ENCODE results near the gene PHACTR4. TPM values are rescaled to one million over a fixed set of nuclear protein-coding genes. Genes with fewer than 3 reads are reported as not detected.
A peak's percentile ranks its signal among the peaks of the same experiment; 100 is the strongest.
"Not testable (repeated sequence)": the region's sequence is repeated elsewhere in the genome, so short reads cannot be mapped to it uniquely, and the experiment has no call there.

Gene PHACTR4
- total RNA-seq, 1 donor from 2014 or later, result 80.8 TPM

GRCh38 chr1:28374297-28374696 is 4.8 kb downstream of the PHACTR4 start:
- Mint-ChIP-seq H3K9me3 (no peaks in the 10 kb centered on the region), H3K4me3 (peak overlapping the region; percentile 43), H3K4me1 (peaks cover 33% of the 10 kb centered on the region), H3K36me3 (ENCODE audit: low read depth) (peaks cover 14% of the 10 kb centered on the region), H3K27me3 (ENCODE audit: low read depth) (no peaks in the 10 kb centered on the region), H3K27ac (ENCODE audit: unreplicated experiment) (no peak overlapping the region)
- TF ChIP-seq CTCF (conservative IDR thresholded peaks at IDR 0.05), result no peak
- DNase-seq (ENCODE audit: low read depth, low spot score), result no peak

GRCh38 chr1:28375598-28375997 is 6.1 kb downstream of the PHACTR4 start:
- H3K9me3 Mint-ChIP-seq; H3K4me3 Mint-ChIP-seq; H3K27me3 Mint-ChIP-seq (ENCODE audit: low read depth); DNase-seq (ENCODE audit: low read depth, low spot score): not testable (repeated sequence)
- Mint-ChIP-seq H3K36me3 (ENCODE audit: low read depth) (peaks cover 17% of the 10 kb centered on the region), H3K4me1 (peaks cover 30% of the 10 kb centered on the region), H3K27ac (ENCODE audit: unreplicated experiment) (peak overlapping the region; percentile 89)

GRCh38 chr1:28376195-28376594 is 6.7 kb downstream of the PHACTR4 start:
- not testable (repeated sequence) for H3K9me3 Mint-ChIP-seq; H3K27me3 Mint-ChIP-seq (ENCODE audit: low read depth); DNase-seq (ENCODE audit: low read depth, low spot score); H3K27ac Mint-ChIP-seq (ENCODE audit: unreplicated experiment)
- peak overlapping the region; percentile 15 for H3K4me3 Mint-ChIP-seq
- peaks cover 29% of the 10 kb centered on the region for H3K4me1 Mint-ChIP-seq
- H3K36me3 Mint-ChIP-seq (ENCODE audit: low read depth), result peaks cover 19% of the 10 kb centered on the region

- Mint-ChIP-seq H3K4me1 (peaks cover 25% of the 10 kb centered on the region), H3K27ac (ENCODE audit: unreplicated experiment) (no peak overlapping the region), H3K9me3 (peaks cover 6% of the 10 kb centered on the region), H3K4me3 (no peak overlapping the region), H3K36me3 (ENCODE audit: low read depth) (peaks cover 27% of the 10 kb centered on the region), H3K27me3 (ENCODE audit: low read depth) (no peaks in the 10 kb centered on the region)
- no peak for DNase-seq (ENCODE audit: low read depth, low spot score)
- TF ChIP-seq CTCF (conservative IDR thresholded peaks at IDR 0.05), result no peak
These were observed 9.4 kb downstream of the PHACTR4 start for GRCh38 chr1:28378906-28379305.

GRCh38 chr1:28380394-28380793 is 10.9 kb downstream of the PHACTR4 start:
- no peak overlapping the region for H3K27ac Mint-ChIP-seq (ENCODE audit: unreplicated experiment)
- TF ChIP-seq CTCF (conservative IDR thresholded peaks at IDR 0.05), result no peak
- peaks cover 6% of the 10 kb centered on the region for H3K9me3 Mint-ChIP-seq
- no peaks in the 10 kb centered on the region for H3K27me3 Mint-ChIP-seq (ENCODE audit: low read depth)
- no peak for DNase-seq (ENCODE audit: low read depth, low spot score)
- peaks cover 26% of the 10 kb centered on the region for H3K36me3 Mint-ChIP-seq (ENCODE audit: low read depth)
- H3K4me3 Mint-ChIP-seq, result no peak overlapping the region
- peaks cover 14% of the 10 kb centered on the region for H3K4me1 Mint-ChIP-seq

GRCh38 chr1:28383785-28384184 is 14.2 kb downstream of the PHACTR4 start:
- not testable (repeated sequence) for H3K9me3 Mint-ChIP-seq; H3K27me3 Mint-ChIP-seq (ENCODE audit: low read depth); H3K4me1 Mint-ChIP-seq; DNase-seq (ENCODE audit: low read depth, low spot score); H3K27ac Mint-ChIP-seq (ENCODE audit: unreplicated experiment); H3K4me3 Mint-ChIP-seq
- peaks cover 25% of the 10 kb centered on the region for H3K36me3 Mint-ChIP-seq (ENCODE audit: low read depth)

- no peak overlapping the region for H3K4me3 Mint-ChIP-seq
- no peak overlapping the region for H3K27ac Mint-ChIP-seq (ENCODE audit: unreplicated experiment)
- no peak for DNase-seq (ENCODE audit: low read depth, low spot score)
- TF ChIP-seq CTCF (conservative IDR thresholded peaks at IDR 0.05), result no peak
- H3K9me3 Mint-ChIP-seq, result no peaks in the 10 kb centered on the region
- H3K4me1 Mint-ChIP-seq, result peaks cover 11% of the 10 kb centered on the region
- peaks cover 10% of the 10 kb centered on the region for H3K36me3 Mint-ChIP-seq (ENCODE audit: low read depth)
- no peaks in the 10 kb centered on the region for H3K27me3 Mint-ChIP-seq (ENCODE audit: low read depth)
These were observed 22.6 kb downstream of the PHACTR4 start for GRCh38 chr1:28392027-28392652.

Data from neural crest cell (in vitro differentiated cells).